ENCODE data around the gene FAM72D.
"Not testable (repeated sequence)": the region's sequence is repeated elsewhere in the genome, so short reads cannot be mapped to it uniquely, and the experiment has no call there.

- not testable (repeated sequence) for TF ChIP-seq ZNF133, CTCF, ZNF792, ZNF174 (tag by site-specific recombination; IDR thresholded peaks at IDR 0.05)
- TF ChIP-seq, protein P1, sequence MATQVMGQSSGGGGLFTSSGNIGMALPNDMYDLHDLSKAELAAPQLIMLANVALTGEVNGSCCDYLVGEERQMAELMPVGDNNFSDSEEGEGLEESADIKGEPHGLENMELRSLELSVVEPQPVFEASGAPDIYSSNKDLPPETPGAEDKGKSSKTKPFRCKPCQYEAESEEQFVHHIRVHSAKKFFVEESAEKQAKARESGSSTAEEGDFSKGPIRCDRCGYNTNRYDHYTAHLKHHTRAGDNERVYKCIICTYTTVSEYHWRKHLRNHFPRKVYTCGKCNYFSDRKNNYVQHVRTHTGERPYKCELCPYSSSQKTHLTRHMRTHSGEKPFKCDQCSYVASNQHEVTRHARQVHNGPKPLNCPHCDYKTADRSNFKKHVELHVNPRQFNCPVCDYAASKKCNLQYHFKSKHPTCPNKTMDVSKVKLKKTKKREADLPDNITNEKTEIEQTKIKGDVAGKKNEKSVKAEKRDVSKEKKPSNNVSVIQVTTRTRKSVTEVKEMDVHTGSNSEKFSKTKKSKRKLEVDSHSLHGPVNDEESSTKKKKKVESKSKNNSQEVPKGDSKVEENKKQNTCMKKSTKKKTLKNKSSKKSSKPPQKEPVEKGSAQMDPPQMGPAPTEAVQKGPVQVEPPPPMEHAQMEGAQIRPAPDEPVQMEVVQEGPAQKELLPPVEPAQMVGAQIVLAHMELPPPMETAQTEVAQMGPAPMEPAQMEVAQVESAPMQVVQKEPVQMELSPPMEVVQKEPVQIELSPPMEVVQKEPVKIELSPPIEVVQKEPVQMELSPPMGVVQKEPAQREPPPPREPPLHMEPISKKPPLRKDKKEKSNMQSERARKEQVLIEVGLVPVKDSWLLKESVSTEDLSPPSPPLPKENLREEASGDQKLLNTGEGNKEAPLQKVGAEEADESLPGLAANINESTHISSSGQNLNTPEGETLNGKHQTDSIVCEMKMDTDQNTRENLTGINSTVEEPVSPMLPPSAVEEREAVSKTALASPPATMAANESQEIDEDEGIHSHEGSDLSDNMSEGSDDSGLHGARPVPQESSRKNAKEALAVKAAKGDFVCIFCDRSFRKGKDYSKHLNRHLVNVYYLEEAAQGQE (tag by site-specific recombination; IDR thresholded peaks at IDR 0.05) = not testable (repeated sequence)
- TF ChIP-seq, protein P2, sequence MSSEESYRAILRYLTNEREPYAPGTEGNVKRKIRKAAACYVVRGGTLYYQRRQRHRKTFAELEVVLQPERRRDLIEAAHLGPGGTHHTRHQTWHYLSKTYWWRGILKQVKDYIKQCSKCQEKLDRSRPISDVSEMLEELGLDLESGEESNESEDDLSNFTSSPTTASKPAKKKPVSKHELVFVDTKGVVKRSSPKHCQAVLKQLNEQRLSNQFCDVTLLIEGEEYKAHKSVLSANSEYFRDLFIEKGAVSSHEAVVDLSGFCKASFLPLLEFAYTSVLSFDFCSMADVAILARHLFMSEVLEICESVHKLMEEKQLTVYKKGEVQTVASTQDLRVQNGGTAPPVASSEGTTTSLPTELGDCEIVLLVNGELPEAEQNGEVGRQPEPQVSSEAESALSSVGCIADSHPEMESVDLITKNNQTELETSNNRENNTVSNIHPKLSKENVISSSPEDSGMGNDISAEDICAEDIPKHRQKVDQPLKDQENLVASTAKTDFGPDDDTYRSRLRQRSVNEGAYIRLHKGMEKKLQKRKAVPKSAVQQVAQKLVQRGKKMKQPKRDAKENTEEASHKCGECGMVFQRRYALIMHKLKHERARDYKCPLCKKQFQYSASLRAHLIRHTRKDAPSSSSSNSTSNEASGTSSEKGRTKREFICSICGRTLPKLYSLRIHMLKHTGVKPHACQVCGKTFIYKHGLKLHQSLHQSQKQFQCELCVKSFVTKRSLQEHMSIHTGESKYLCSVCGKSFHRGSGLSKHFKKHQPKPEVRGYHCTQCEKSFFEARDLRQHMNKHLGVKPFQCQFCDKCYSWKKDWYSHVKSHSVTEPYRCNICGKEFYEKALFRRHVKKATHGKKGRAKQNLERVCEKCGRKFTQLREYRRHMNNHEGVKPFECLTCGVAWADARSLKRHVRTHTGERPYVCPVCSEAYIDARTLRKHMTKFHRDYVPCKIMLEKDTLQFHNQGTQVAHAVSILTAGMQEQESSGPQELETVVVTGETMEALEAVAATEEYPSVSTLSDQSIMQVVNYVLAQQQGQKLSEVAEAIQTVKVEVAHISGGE (tag by site-specific recombination; conservative IDR thresholded peaks at IDR 0.05; ENCODE audit: low read depth) = not testable (repeated sequence)
Measured at GRCh38 chr1:145065194-145065826, 30.5 kb upstream of the FAM72D start.

Data from HEK293 (cell line).